Fibroblast of skin of abdomen (primary cell): ENCODE results near the gene ODC1.
"Not testable (repeated sequence)": the region's sequence is repeated elsewhere in the genome, so short reads cannot be mapped to it uniquely, and the experiment has no call there.

Experiments used
- DNase-seq: peaks from one replicate; pipeline ENCODE4 v3.0.0-alpha.2; 2013

The ODC1 gene

DNA sequence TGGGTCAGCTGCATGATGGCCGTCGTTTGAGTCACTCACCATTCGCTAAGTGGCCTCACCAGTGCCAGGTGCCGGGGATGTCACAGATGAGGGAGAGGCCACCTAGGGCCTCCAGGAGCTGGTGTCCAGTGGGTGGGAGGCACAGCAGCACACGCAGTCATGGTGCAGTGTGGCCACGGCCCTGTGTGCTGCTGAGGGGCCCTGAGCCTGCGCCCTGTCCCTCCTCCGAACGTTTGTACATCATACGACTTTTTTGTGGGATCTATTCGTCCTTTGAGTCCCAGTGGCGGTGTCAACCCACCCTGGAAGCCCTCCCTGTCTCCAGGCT is 30.1 kb upstream of the ODC1 start:
- no peak for DNase-seq

- no peak for DNase-seq
Measured at GRCh38 chr2:10477443-10478297, 29.5 kb upstream of the ODC1 start.

GRCh38 chr2:10476723-10477442 is 28.8 kb upstream of the ODC1 start:
- DNase-seq = no peak

- DNase-seq = no peak
Measured at GRCh38 chr2:10475811-10476660, 27.9 kb upstream of the ODC1 start.

GRCh38 chr2:10475221-10475722 is 27.1 kb upstream of the ODC1 start:
- no peak for DNase-seq

- no peak for DNase-seq
Measured at GRCh38 chr2:10473121-10473756, 25.1 kb upstream of the ODC1 start.

GRCh38 chr2:10471955-10472354 is 23.8 kb upstream of the ODC1 start:
- no peak for DNase-seq

GRCh38 chr2:10471046-10471571 is 23.0 kb upstream of the ODC1 start:
- no peak for DNase-seq

GRCh38 chr2:10469955-10470608 is 22.0 kb upstream of the ODC1 start:
- DNase-seq = no peak

GRCh38 chr2:10469301-10469700 is 21.2 kb upstream of the ODC1 start:
- DNase-seq = no peak

DNA sequence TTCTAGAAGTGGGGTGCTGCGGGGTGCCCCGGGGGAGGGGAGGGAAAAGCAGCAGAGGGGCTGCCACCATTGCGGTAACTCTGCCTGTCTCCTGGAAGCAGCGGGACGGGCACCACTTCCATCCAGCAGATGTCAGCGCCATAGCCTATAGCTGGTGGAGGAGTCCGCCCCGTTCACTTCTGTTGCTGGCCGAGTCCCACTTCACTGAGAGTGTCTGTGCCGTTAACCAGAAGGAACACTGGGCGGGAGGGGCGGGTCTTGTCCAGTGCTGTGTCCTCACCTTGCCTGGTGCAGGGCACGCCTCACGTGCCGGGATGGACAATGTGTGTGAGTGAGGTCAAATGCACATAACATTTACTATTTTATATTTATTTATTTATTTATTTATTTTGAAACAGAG is 19.3 kb upstream of the ODC1 start:
- no peak for DNase-seq

DNA sequence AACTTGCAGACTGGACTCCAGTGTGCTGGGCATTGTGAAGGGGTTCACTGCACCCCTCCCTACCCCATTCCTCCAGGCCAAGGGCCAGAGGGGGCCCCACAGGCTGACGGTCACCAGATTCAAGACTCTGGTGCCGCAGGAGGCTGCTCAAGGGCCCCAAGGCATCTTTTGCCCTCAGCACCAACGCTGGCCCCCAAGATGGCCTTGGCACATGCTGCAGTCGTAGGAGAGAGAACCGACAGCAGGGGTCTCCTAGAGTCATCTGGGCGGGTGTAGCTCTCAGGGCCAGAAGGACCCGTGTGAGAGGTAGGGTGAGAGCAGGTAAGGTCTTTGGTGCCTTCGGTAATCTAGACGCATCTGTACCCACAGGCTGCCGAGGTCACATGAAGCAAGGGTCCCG is 18.7 kb upstream of the ODC1 start:
- DNase-seq = no peak

GRCh38 chr2:10465910-10466309 is 17.8 kb upstream of the ODC1 start:
- DNase-seq = no peak

- no peak for DNase-seq
Measured at GRCh38 chr2:10462178-10463083, 14.3 kb upstream of the ODC1 start.

- no peak for DNase-seq
Measured at GRCh38 chr2:10460366-10460796, 12.3 kb upstream of the ODC1 start.

DNA sequence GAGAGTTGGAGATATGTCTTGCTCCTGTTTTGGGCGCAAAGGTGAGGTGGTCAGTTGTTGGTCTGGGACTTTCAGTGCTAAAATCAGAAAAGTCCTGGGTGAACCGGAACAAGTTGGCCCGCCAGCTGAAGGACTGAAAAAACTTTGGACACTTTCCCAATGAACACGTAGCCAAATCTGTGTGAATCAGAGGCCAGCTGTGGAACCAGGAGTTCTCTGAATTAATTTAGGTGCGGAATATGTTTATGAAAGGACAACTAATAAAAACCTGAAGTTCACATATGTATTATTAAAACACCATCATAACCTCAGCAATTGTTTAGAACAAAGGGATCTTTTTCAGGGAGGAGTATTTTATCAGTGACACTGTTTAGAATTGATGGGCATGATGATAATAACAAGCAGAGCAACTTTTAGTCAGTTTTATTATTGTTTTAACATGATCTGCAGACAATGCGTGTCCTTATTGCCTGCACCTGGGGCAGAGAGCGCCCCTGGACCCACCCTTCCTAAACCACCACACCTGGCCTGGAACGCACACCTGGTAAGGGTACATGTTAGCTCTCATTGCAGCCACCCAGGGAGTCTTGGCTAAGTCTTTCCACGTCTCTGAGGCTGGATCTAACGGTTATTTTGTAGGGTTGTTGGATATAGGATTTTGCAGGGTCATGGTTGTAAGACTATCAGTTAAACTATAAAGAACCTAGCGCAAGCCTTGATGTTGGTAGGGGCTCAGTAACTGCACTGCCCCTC is 9.9 kb upstream of the ODC1 start:
- peak; percentile 10 for DNase-seq

- not testable (repeated sequence) for DNase-seq
Measured at GRCh38 chr2:10457195-10457594, 9.1 kb upstream of the ODC1 start.

DNA sequence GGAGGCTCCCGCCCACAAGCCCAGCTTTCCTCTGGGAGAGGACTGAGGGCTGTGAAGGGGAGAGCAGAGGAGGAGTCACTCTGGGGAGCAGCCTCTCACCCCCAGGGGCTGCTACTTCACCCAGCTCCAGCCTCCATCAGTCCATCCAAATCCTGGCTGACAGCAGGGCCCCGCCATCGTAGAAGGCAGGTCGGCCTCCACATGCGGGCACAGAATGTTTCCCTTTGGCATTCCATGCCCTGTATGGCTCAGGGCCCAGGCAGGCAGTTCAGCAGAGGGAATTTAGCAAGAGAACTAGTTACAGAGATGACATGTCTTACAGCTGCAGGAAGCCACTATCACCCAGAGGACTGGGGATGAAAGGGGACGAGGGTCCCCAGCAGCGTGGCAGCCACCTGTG is 6.4 kb upstream of the ODC1 start:
- DNase-seq = no peak

DNA sequence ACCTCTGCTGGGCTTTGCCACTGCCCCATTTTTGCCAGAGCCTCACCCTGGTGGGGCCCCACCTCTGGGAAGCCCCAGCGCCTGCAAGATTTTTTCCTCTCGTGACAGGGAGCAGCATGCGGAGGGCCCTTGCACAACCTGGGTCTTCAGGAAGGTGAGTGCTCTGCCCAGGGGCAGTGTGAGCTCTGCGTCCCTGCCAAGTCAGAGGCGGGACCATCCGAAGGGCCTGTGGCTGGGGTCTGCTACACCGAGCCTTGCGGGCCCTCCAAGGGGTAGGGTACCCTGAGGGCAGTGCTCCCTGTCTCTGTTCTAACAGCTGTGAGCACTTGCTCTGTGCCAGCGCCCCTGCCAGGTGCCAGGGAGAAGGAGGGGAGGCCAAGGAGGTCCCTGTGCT is 5.8 kb upstream of the ODC1 start:
- no peak for DNase-seq
